ENCODE data around the gene TSPAN6.

TSPAN6 gene

DNA sequence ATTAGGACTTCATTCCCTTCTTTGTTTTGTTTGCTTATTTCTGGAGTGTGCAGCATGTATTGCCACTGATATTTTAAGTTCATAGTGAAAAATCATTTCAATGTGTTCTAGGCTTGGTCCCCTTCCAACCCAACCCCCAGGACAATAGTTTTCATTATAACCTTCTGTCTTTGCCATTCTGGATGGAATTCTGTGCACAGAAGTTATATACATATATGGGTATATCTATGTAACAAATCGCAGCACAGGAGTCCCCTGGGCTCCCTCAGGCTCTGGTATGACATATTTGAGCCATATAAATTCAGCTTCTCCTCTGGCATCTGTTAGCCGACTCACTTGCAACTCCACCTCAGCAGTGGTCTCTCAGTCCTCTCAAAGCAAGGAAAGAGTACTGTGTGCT lies 52.0 kb downstream of the TSPAN6 start, which contains the start of gene TNMD:
TNMD (plus strand) TSS at position 326 of the 400 bp plus-strand sequence. CDS start 83 bp downstream, outside the sequence.
- DNase-seq (ENCODE audit: low read depth, low spot score) = no peak
